HG02970 (cell line): ENCODE measurements around the gene NBPF10.
"Not testable (repeated sequence)": the region's sequence is repeated elsewhere in the genome, so short reads cannot be mapped to it uniquely, and the experiment has no call there.

Source experiments
- ATAC-seq: cut with Tn5 transposase; IDR thresholded peaks from one replicate; pipeline ENCODE4 v1.9.1; 2021; ENCODE audit warnings: mild to moderate bottlenecking, moderate library complexity, moderate number of reproducible peaks; ENCODE audit not compliant: unreplicated experiment, low FRiP score

Gene NBPF10

GRCh38 chr1:146144465-146144864, at the start of gene NBPF10:
Gene NBPF10, minus strand, starts transcription at chr1:146144804. Its CDS starts 35 bp downstream, at chr1:146144769.
- not testable (repeated sequence) for ATAC-seq

- not testable (repeated sequence) for ATAC-seq
Measured at GRCh38 chr1:146174531-146174930, 29.9 kb upstream of the NBPF10 start.

- ATAC-seq: not testable (repeated sequence)
Measured at GRCh38 chr1:146167740-146168139, 23.1 kb upstream of the NBPF10 start.

GRCh38 chr1:146167273-146167672, 22.7 kb upstream of the NBPF10 start:
- ATAC-seq: not testable (repeated sequence)
